ENCODE measurements around the gene IL4R. TPM values are rescaled to one million over a fixed set of nuclear protein-coding genes. Genes with fewer than 3 reads are reported as not detected.
"Not testable (repeated sequence)": the region's sequence is repeated elsewhere in the genome, so short reads cannot be mapped to it uniquely, and the experiment has no call there.

IL4R gene
- total and polyA plus RNA-seq, 2 experiments from 2014 or later, result 38.1 to 66.1 TPM

- DNase-seq (ENCODE audit: low read depth in 1 of 2, low spot score in 1 of 2), result peak; percentile 84 to 95
- no peak overlapping the region for H3K4me3 ChIP-seq
- H3K27me3 ChIP-seq, result no peaks in the 10 kb centered on the region
- peak overlapping the region; percentile 99 for H3K27ac ChIP-seq
- H3K9me3 ChIP-seq (ENCODE audit: low read depth), result no peaks in the 10 kb centered on the region
- TF ChIP-seq, protein P1, sequence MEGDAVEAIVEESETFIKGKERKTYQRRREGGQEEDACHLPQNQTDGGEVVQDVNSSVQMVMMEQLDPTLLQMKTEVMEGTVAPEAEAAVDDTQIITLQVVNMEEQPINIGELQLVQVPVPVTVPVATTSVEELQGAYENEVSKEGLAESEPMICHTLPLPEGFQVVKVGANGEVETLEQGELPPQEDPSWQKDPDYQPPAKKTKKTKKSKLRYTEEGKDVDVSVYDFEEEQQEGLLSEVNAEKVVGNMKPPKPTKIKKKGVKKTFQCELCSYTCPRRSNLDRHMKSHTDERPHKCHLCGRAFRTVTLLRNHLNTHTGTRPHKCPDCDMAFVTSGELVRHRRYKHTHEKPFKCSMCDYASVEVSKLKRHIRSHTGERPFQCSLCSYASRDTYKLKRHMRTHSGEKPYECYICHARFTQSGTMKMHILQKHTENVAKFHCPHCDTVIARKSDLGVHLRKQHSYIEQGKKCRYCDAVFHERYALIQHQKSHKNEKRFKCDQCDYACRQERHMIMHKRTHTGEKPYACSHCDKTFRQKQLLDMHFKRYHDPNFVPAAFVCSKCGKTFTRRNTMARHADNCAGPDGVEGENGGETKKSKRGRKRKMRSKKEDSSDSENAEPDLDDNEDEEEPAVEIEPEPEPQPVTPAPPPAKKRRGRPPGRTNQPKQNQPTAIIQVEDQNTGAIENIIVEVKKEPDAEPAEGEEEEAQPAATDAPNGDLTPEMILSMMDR (IDR thresholded peaks at IDR 0.05; ENCODE audit: low read depth, low read length), result peak; percentile 10
- no peaks in the 10 kb centered on the region for H3K36me3 ChIP-seq
- H3K4me1 ChIP-seq (ENCODE audit: low read depth), result peaks cover 38% of the 10 kb centered on the region
Observed at GRCh38 chr16:27326738-27327585, 13.2 kb downstream of the IL4R start.

- no peak for DNase-seq (ENCODE audit: low read depth in 1 of 2, low spot score in 1 of 2)
- Histone ChIP-seq H3K4me1 (ENCODE audit: low read depth) (peaks cover 38% of the 10 kb centered on the region), H3K27ac (peak overlapping the region; percentile 99), H3K4me3 (no peak overlapping the region), H3K36me3 (no peaks in the 10 kb centered on the region), H3K9me3 (ENCODE audit: low read depth) (no peaks in the 10 kb centered on the region), H3K27me3 (no peaks in the 10 kb centered on the region)
- TF ChIP-seq, protein P1 (IDR thresholded peaks at IDR 0.05; ENCODE audit: low read depth, low read length), result no peak
Observed at GRCh38 chr16:27327586-27327915, 13.8 kb downstream of the IL4R start.

DNA sequence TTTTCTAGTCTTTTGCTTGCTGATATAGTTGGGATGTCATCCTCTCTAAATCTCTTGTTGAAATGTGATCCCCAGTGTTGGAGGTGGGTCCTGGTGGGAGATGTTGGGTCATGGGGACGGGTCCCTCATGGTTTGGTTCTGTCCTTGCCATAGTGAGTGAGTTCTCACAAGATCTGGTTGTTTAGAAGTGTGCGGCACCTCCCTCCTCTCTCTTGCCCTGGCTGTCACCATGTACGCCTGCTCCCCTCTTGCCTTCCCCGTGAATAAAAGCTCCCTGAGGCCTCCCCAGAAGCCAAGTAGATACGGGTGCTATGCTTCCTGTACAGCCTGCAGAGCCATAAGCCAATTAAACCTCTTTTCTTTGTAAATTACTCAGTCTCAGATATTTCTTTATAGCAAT is 15.2 kb downstream of the IL4R start:
- TF ChIP-seq, protein P1 (IDR thresholded peaks at IDR 0.05; ENCODE audit: low read depth, low read length), result no peak
- no peak for DNase-seq (ENCODE audit: low read depth in 1 of 2, low spot score in 1 of 2)
- Histone ChIP-seq H3K9me3 (ENCODE audit: low read depth) (no peaks in the 10 kb centered on the region), H3K4me3 (no peak overlapping the region), H3K27me3 (no peaks in the 10 kb centered on the region), H3K27ac (no peak overlapping the region), H3K36me3 (no peaks in the 10 kb centered on the region), H3K4me1 (ENCODE audit: low read depth) (peaks cover 35% of the 10 kb centered on the region)

- Histone ChIP-seq H3K27ac (peak overlapping the region; percentile 22), H3K4me1 (ENCODE audit: low read depth) (peaks cover 31% of the 10 kb centered on the region)
- H3K36me3 ChIP-seq; H3K27me3 ChIP-seq; H3K9me3 ChIP-seq (ENCODE audit: low read depth); H3K4me3 ChIP-seq: not testable (repeated sequence)
- peak in 1 of 2 donors; percentile 32 for DNase-seq (ENCODE audit: low read depth in 1 of 2, low spot score in 1 of 2)
Observed at GRCh38 chr16:27329376-27330079, 15.8 kb downstream of the IL4R start.

- DNase-seq (ENCODE audit: low read depth in 1 of 2, low spot score in 1 of 2), result peak in 1 of 2 donors; percentile 98
Observed at GRCh38 chr16:27330542-27330941, 16.8 kb downstream of the IL4R start.

More at GRCh38 chr16:27330542-27330941, 16.8 kb downstream of the IL4R start:
- Histone ChIP-seq H3K27ac (no peak overlapping the region), H3K4me1 (ENCODE audit: low read depth) (peaks cover 21% of the 10 kb centered on the region), H3K27me3 (no peaks in the 10 kb centered on the region), H3K4me3 (no peak overlapping the region), H3K9me3 (ENCODE audit: low read depth) (no peaks in the 10 kb centered on the region), H3K36me3 (no peaks in the 10 kb centered on the region)
- TF ChIP-seq, protein P1 (IDR thresholded peaks at IDR 0.05; ENCODE audit: low read depth, low read length), result no peak
